Transverse colon (tissue), 4 donors: Measurements from ENCODE around the gene KLK8. TPM values are rescaled to one million over a fixed set of nuclear protein-coding genes. Genes with fewer than 3 reads are reported as not detected.

Experiments used
- DNase-seq: peaks from one replicate; pipeline ENCODE4 v3.0.0-alpha.2; 2019
- H3K27ac ChIP-seq, 4 donors: fragments of 200-600 bp; sonication (generic); 2 replicates each; pipeline ENCODE4 v1.5.1; 2016 to 2018; ENCODE audit warnings: inconsistent platforms in 4 of 4
- H3K27me3 ChIP-seq: fragments of 200-600 bp; sonication (generic); 2 replicates; pipeline ENCODE4 v1.5.1; 2017; ENCODE audit warnings: inconsistent platforms
- H3K36me3 ChIP-seq, 4 donors: fragments of 200-600 bp; sonication (generic); 2 replicates each; pipeline ENCODE4 v1.5.1; 2017 to 2019; ENCODE audit warnings: inconsistent platforms in 4 of 4
- H3K4me1 ChIP-seq, 4 donors: fragments of 200-600 bp; sonication (generic); 2 replicates each; pipeline ENCODE4 v1.5.1; 2017 to 2020; ENCODE audit warnings: inconsistent platforms in 4 of 4
- H3K4me3 ChIP-seq, 4 donors: fragments of 200-600 bp; sonication (generic); 1 replicate in 1 of 4; 2 replicates in 3 of 4; pipeline versions ENCODE4 v1.5.1 to v1.6.1; 2017 to 2019; ENCODE audit warnings: inconsistent platforms in 4 of 4
- H3K9me3 ChIP-seq, 2 donors: fragments of 200-600 bp; sonication (generic); 2 replicates each; pipeline ENCODE4 v1.5.1; 2017 to 2019; ENCODE audit warnings: inconsistent platforms in 2 of 2
- EP300 ChIP-seq: sonication (generic); formaldehyde crosslinking; IDR thresholded peaks from one replicate; pipeline ENCODE4 v1.6.1; 2017; ENCODE audit warnings: antibody characterized with exemption, low read depth
- POLR2A ChIP-seq: fragments of 450-650 bp; IDR thresholded peaks from one replicate; pipeline ENCODE4 v1.6.1; 2016; ENCODE audit warnings: antibody characterized with exemption, mild to moderate bottlenecking, moderate library complexity
- POLR2AphosphoS5 ChIP-seq, 3 donors: sonication (generic); formaldehyde crosslinking; IDR thresholded peaks; one replicate each; pipeline ENCODE4 v1.6.1; 2016; ENCODE audit warnings: antibody characterized with exemption in 3 of 3
- WGBS, 2 donors: methylation state at CpG; one replicate each; pipeline ENCODE4 v1.1.5; 2018; ENCODE audit warnings: low coverage in 1 of 2; 5-methylcytosine and 5-hydroxymethylcytosine counted together
- in situ Hi-C, 4 donors: fragments of 200-750 bp; cut with MboI; loops; one replicate each; pipeline versions ENCODE4 v1.15.0 to v1.15.1; 2017; ENCODE audit warnings: low sequenced_read_pairs in 3 of 4, low pct_ligation_motif_present in 1 of 4, low pct_unique_long_range_greater_than_20kb in 1 of 4
- intact Hi-C: fragments of 100-400 bp; cut with DNase I; formaldehyde crosslinking; loops from one replicate; pipeline ENCODE4 v1.15.1; 2023; ENCODE audit warnings: low total_unique reads
- total RNA-seq, 4 donors: library from RNA; depleted of rRNA; stranded (reverse); fragments of >200 nt; gene quantifications; one replicate each; pipeline ENCODE4 v1.1.0, GENCODE V29; 2016
- TF ChIP-seq, protein P1 (sequence below), 5 experiments: fragments of 200-600 bp in 3 of 5; fragments of 450-650 bp in 2 of 5; sonication (generic) in 3 of 5; IDR thresholded peaks; 1 replicate in 2 of 5; 2 replicates in 3 of 5; pipeline ENCODE4 v1.5.1; 2016 to 2017; ENCODE audit warnings: antibody characterized with exemption in 5 of 5, inconsistent platforms in 3 of 5, mild to moderate bottlenecking in 2 of 5, moderate library complexity in 1 of 5

KLK8 gene
- total RNA-seq, 4 donors from 2014 or later: not detected

- TF ChIP-seq POLR2A (no peak), EP300 (no peak), POLR2AphosphoS5 (IDR thresholded peaks at IDR 0.05) (no peak)
- TF ChIP-seq, protein P1, sequence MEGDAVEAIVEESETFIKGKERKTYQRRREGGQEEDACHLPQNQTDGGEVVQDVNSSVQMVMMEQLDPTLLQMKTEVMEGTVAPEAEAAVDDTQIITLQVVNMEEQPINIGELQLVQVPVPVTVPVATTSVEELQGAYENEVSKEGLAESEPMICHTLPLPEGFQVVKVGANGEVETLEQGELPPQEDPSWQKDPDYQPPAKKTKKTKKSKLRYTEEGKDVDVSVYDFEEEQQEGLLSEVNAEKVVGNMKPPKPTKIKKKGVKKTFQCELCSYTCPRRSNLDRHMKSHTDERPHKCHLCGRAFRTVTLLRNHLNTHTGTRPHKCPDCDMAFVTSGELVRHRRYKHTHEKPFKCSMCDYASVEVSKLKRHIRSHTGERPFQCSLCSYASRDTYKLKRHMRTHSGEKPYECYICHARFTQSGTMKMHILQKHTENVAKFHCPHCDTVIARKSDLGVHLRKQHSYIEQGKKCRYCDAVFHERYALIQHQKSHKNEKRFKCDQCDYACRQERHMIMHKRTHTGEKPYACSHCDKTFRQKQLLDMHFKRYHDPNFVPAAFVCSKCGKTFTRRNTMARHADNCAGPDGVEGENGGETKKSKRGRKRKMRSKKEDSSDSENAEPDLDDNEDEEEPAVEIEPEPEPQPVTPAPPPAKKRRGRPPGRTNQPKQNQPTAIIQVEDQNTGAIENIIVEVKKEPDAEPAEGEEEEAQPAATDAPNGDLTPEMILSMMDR (IDR thresholded peaks at IDR 0.05): no peak
- Histone ChIP-seq H3K4me3 (no peak within 1 kb of the TSS), H3K36me3 (no peaks in the 10 kb centered on the region), H3K9me3 (no peaks in the 10 kb centered on the region), H3K4me1 (no peaks in the 10 kb centered on the region), H3K27ac (no peak within 1 kb of the TSS), H3K27me3 (peaks cover 10% of the 10 kb centered on the region)
- DNase-seq: no peak
- intact Hi-C loops (no loop called here), in situ Hi-C loops (no loop called here)
- WGBS, 2 donors: 31% methylated on average over 7 of the region's 7 CpGs; no CpG with 5 or more reads in 1 of the 2 donors
These were observed 48.5 kb downstream of the KLK8 start, which contains the start of gene KLK5 for GRCh38 chr19:50952910-50953309. KLK5 (minus strand) TSS chr19:50953038; CDS start chr19:50952657, 381 bp downstream.

GRCh38 chr19:50949861-50950260 lies 51.5 kb downstream of the KLK8 start:
- Histone ChIP-seq H3K27ac (no peak overlapping the region), H3K9me3 (no peaks in the 10 kb centered on the region), H3K36me3 (no peaks in the 10 kb centered on the region), H3K4me1 (no peaks in the 10 kb centered on the region), H3K4me3 (no peak overlapping the region), H3K27me3 (peaks cover 6% of the 10 kb centered on the region)
- intact Hi-C loops (no loop called here), in situ Hi-C loops (no loop called here)
- DNase-seq: no peak
- WGBS, 2 donors: 61 to 84% methylated on average over 4 to 19 of the region's 19 CpGs
- TF ChIP-seq EP300 (no peak), POLR2AphosphoS5 (IDR thresholded peaks at IDR 0.05) (no peak), POLR2A (no peak)
- TF ChIP-seq, protein P1 (IDR thresholded peaks at IDR 0.05): no peak

GRCh38 chr19:50947123-50947522 lies 54.3 kb downstream of the KLK8 start:
- Histone ChIP-seq H3K27ac (no peak overlapping the region), H3K4me1 (no peaks in the 10 kb centered on the region), H3K9me3 (no peaks in the 10 kb centered on the region), H3K36me3 (no peaks in the 10 kb centered on the region), H3K27me3 (peaks cover 6% of the 10 kb centered on the region), H3K4me3 (no peak overlapping the region)
- intact Hi-C loops: no loop called here
- in situ Hi-C loops: no loop called here
- TF ChIP-seq POLR2A: no peak
- TF ChIP-seq EP300: no peak
- TF ChIP-seq, protein P1 (IDR thresholded peaks at IDR 0.05): no peak
- no peak for TF ChIP-seq POLR2AphosphoS5 (IDR thresholded peaks at IDR 0.05)
- 78 to 79% methylated on average over 4 of the region's 4 CpGs for WGBS, 2 donors
- no peak for DNase-seq

Other genes starting within 250 kb of the KLK8 start
- not detected for gene GPR32, start 231.1 kb downstream of the KLK8 start, total RNA-seq
- not detected for gene ACP4, start 211.2 kb downstream of the KLK8 start, total RNA-seq
- 100 to 1,000 TPM in 1 of 4 donors, 10 to 100 TPM in 3; 17.0 to 150 (median 35.4) TPM for gene KLK1, start 177.8 kb downstream of the KLK8 start, total RNA-seq
- 1 to 10 TPM in 2 of 4 donors, not detected in 2; 1.3 to 3.8 TPM for gene KLK15, start 168.0 kb downstream of the KLK8 start, total RNA-seq
- 10 to 100 TPM in 1 of 4 donors, 1 to 10 TPM in 3; 2.9 to 66.9 (median 4.9) TPM for gene KLK3, start 146.7 kb downstream of the KLK8 start, total RNA-seq
- 1 to 10 TPM in 1 of 4 donors, not detected in 3; 3.8 TPM for gene KLK2, start 128.2 kb downstream of the KLK8 start, total RNA-seq
- 1 to 10 TPM in 1 of 4 donors, not detected in 3; 3.0 TPM for gene KLK4, start 90.2 kb downstream of the KLK8 start, total RNA-seq
- not detected for gene KLK5, start 48.6 kb downstream of the KLK8 start, total RNA-seq
- gene KLK6, start 32.0 kb downstream of the KLK8 start, total RNA-seq: not detected
- not detected for gene KLK7, start 17.7 kb downstream of the KLK8 start, total RNA-seq
- 1 to 10 TPM in 1 of 4 donors, under 1 TPM in 1, not detected in 2; 0.27 to 1.3 TPM for gene KLK10, start 18.1 kb upstream of the KLK8 start, total RNA-seq
- gene KLK11, start 25.0 kb upstream of the KLK8 start, total RNA-seq: under 1 TPM in 2 of 4 donors, not detected in 2; 0.55 to 0.79 TPM
- gene KLK12, start 33.4 kb upstream of the KLK8 start, total RNA-seq: under 1 TPM in 1 of 4 donors, not detected in 3; 0.41 TPM
- 1 to 10 TPM in 1 of 4 donors, not detected in 3; 3.3 TPM for gene KLK13, start 63.5 kb upstream of the KLK8 start, total RNA-seq
- gene KLK14, start 81.3 kb upstream of the KLK8 start, total RNA-seq: under 1 TPM in 1 of 4 donors, not detected in 3; 0.82 TPM
- 10 to 100 TPM in 1 of 4 donors, 1 to 10 TPM in 3; 3.4 to 35.4 (median 7.3) TPM for gene CTU1, start 106.8 kb upstream of the KLK8 start, total RNA-seq
- 1 to 10 TPM in 2 of 4 donors, not detected in 2; 2.0 to 2.2 TPM for gene SIGLEC9, start 123.3 kb upstream of the KLK8 start, total RNA-seq
- 1 to 10 TPM in 1 of 4 donors, under 1 TPM in 1, not detected in 2; 0.82 to 2.1 TPM for gene SIGLEC7, start 140.7 kb upstream of the KLK8 start, total RNA-seq
- gene CD33, start 223.5 kb upstream of the KLK8 start, total RNA-seq: 1 to 10 TPM in 2 of 4 donors, not detected in 2; 2.5 to 2.6 TPM
- gene SIGLECL1, start 249.5 kb upstream of the KLK8 start, total RNA-seq: not detected